Activated CD8-positive, alpha-beta memory T cell treated with anti-CD3 and anti-CD28 coated beads for 24 hours (primary cell): ENCODE measurements around the gene BNIP5.
A peak's percentile ranks its signal among the peaks of the same experiment; 100 is the strongest.

Source experiments
- DNase-seq: peaks from one replicate; pipeline ENCODE4 v3.0.0-alpha.2; 2020

Gene BNIP5

DNA sequence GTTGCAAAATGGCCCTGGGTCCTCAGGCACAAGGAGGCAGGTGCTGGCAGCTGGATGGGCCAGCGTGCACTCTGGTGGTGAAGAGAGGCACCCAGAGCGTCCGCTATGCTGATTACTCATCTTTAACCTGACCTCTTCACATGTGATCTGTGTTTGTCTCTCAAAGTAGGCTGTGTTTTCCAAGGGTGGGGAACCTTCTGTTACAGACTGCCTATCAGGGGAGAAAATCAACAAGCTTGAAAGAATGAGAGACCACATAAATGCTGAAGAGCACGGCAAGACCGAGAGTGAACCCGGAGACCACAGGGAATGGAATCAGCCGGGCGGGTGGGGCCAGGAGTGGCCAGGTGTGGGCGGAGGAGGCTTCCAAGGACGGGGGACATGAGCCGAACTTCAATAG, 16.2 kb downstream of the BNIP5 start:
- no peak for DNase-seq

DNA sequence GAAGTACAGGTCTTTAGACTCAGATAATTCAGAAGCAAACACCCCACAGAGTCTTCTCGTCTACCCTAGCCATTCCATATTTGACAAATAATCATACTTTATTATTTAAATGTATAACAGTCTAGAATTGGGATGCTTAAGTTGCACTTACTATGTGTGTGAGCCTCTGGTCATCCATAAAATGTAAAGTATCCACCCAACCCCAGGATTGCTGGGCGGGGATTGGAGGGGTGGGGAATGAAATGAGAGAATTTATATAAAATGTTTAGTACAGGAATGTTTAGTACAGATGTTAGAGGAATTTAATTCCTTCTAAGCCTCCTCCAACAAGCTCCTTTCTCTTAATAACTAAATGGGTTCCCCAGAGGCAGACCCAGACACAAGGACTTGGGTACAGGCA, 16.9 kb downstream of the BNIP5 start:
- no peak for DNase-seq

DNA sequence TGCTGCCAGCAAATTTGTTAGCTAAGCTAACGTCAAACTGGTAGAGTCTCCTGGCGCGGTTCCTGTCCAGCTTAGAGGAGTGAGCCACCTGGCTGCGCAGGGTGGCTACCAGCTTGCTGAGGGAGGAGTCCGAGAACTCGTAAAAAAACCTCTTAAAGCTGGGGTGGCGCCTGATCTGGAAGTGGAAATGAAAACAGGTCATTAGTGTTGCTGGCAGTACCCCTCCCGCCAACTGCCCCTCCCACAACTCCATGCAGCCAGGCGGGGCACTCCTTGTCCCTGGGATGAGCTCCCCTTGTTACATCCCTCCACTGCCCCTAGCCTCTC, 17.3 kb downstream of the BNIP5 start:
- DNase-seq = no peak

DNA sequence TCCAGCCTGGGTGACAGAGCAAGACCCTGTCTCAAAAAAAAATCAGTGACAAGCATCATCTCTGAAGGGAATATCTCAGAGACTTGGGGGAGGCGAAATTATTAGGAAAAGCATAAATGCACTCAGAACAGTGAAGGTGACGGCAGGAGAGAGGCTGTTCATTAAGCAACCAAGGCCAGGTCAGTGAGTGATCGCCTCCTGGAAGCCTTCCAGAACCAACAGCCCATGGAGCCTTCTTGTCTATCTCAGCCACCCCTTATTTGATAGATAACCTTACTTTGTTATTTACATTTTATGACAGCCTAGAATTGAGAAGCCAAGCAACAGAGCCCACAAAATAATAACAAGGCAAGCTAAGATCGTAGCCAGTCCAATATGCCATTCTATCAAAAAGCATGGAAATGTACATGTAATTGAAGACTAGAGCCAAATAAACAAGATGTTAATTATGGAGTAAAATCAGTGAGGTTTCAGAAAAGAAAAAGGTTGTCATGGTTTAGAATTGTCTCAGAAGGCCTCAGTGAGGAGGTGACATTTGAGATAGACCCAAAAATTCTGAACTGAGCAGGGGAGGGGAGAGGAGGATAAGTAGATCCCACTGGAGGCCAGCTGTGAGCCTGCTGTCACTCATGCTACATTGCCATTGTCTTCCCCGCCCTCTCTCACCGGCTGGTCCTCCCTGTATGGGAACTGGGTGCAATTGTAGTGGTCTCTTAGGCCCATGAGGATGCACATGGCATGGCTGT, 17.8 kb downstream of the BNIP5 start:
- no peak for DNase-seq

DNA sequence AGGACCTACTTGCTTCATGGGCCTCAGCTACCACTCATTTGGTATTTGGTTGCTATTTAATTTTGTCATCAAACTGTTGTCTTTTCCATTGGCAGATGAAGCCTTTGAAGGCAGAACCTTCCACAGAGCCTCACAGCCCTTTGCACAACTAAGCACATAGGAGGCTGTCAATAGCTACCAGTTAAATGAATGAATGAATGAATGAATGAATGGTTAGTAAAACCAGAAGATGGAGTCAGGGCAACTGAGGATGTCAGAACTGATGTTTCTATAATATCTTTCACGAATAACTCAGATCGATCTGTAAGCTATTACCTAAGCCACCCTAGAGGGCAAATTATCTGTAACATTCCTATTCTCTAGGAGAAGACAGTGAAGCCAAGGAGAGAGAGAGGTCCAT, 19.1 kb downstream of the BNIP5 start:
- DNase-seq = no peak

DNA sequence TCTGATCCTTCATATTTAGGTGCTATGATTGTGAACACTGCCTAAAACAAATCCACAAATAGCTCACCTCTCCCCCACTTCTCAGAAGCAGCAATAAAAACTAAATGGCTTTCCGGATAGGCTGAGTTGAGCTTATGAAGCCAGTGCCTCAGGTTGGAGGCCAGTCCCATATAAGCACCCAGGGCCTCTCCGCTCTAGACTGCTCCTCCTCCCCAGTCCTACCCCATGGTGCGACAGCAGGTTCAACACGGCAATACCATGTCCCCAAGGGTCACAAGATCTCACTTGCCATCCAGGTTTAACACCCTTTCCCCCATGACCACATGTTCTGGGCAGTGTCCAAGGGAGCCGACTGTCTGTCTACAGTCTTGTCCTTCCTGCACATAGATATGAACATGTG, 20.8 kb downstream of the BNIP5 start:
- DNase-seq = no peak

DNA sequence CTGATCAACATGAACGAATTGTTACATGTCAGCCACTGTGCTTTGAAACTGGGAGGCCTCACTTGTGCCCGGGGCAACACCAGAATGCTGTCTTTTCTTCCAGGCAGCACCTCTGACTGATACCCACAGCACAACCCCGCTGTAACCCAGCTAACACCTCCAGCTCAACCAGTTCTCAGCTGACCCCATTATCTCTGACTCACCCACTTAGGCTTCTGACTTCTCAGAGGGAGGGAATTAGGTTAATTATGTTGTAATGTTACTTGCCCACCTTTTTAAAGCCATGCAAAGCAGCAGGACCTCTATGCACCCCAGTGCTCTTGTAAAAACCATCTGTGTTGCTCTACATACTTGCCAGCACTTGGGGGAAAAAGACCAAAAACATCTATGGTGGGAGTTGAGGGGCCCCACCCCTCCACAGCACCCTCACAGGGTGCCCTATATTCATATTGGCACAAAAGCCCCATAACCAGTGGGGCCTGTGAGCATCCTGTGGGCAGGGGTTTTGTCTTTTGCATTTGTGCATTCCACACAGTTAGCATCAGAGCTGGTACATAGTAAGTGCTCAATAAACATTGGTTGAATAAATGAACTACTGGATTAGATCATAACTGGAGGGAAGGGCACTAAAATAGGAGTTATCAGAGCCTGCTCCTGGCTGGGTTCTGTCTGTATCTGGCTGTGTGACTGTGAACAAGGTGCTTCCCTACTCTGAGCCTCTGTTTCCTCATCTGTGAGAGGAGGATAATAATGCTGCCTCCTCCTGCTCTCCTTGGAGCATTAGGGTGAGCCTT, 22.3 kb downstream of the BNIP5 start:
- no peak for DNase-seq

DNA sequence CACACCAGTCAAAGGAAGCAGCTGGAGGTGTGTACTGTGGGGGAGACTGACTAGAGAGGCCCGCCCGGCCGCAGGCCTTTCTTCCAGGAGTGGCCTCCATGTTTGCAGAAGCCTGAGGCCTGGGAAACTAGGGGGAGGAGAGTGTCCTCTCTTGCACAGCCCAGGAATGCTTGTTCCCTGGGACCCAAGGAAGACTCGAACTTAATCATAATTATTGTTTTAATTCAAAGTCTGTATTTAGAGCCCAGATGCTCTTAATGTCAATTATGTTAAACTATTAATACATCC, 23.1 kb downstream of the BNIP5 start:
- no peak for DNase-seq

DNA sequence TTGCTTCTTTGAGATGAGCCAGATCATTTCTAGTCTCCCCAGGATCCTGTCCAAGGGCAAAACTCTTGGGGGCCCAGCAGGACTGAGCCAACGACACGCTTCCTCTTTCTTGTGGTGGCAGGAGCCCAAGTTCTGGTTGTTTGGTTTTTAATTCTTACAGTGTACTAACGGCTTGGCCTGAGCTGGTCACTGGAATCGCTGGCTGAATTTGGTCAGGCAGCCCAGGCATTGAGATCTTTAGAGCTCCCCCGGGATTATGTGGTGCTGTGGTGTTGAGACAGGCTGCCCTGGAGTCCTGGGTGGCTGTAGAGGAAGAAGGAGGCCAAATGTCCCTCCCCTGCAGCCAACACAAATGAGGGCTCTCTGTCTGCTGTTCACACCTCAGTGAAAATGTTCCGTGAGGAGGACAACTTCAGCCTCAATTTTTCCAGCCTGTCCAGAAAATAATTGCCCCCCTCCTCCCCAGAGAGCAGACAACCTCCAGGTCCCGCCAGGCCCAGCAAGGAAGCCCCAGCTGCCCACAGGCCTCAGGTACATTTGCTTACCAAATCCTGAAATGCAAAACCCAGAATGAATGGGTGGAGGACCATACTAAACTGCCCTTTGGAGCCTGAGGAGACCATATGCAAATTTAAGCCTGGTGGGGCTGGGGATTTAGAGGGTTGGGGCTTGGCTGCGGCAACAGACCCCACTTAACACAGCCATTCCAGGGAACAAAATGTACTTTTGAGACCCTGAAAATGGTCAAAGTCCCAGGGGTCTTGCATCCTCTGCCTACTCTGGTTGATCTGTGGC, 23.6 kb downstream of the BNIP5 start:
- no peak for DNase-seq

DNA sequence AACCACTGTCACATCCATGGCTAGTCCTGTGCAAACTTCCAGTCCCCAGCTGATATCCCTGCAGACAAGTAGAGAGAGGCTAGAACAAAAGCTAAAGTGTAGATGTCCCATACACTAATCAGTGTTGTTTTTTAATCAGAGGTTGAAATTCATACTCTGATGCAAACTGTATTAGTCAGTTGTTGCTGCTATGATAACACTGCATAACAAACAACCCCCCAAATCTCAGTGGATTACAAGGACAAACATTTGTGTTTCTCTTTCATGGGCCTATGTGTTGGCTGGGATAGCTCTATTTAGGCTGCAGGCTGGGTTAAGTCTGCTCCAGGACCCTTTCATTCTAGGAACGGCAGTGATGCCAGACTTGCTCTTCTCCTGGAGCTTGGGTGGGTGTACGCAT, 26.8 kb downstream of the BNIP5 start:
- DNase-seq = no peak

DNA sequence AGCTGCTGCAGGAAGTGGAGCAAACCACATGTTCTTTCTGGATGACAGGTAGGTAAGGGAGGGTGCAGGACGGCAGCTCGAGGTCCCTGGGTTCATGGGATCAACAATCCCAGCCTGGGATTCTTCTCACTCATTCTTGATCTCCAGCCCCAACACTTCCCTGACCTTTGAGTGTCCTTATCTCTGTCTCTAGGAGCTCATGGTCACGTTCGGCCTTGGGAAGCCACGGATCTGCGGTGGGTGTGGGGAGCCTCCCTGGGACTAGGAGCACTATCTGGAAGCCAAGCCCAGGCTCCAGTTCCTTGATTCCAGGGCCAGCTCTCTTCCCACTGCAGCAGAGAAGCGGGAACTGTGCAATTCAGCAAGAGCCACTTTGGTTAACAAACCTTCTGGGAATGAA, 27.5 kb downstream of the BNIP5 start:
- no peak for DNase-seq

DNA sequence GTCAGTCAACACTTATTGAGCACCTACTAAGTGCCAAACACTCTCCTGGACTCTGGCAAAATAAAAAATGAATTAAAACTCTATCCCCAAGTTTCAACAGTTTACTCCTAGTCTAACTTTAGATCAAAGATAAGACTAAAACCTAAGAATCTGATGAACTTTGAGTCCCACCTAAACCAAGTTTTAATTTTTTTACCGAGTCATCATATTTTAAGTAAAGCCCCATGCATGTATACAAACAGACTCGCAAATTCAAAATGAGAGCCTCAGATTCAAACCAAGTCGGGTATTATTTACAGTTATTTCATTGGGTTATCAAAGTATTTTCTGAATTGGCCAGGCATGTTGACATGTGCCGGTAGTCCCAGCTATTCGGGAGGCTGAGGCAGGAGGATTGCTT, 28.2 kb downstream of the BNIP5 start:
- DNase-seq = no peak

DNA sequence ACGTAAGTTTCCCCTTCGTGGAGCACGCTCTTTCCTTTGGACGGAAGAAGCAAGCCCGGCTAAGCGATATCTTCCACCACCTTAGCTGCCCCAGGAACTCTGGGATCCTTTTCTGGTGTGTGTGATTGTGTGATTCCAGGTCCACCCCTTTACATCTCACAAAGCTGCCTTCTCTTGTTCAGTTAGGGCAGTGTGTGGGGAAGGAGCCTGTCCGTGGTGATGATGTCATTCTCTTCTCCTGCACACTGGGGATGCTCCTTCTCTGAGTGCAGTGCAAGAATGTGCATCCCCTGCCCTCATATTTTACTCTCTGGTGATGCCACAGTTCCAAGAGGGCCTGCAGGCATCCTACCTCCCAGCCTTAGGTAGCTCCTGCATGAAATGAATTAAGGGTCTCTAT, 30.3 kb downstream of the BNIP5 start:
- no peak for DNase-seq

DNA sequence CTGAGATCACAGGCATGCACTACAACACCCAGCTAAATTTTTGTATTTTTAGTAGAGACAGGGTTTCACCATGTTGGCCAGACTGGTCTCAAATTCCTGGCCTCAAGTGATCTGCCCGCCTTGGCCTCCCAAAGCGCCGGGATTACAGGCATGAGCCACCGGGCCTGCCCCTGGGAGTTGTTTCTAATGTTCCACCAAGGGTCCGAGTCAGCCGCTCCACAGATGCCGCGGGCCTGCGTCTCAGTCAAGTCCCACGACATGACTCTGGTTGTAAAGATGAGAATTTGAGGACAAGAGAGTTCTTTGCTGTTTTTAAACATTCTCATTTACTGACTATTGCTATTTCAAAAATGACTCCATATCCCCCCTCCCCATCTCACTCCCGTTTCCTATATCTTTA, 30.8 kb downstream of the BNIP5 start:
- no peak for DNase-seq

DNA sequence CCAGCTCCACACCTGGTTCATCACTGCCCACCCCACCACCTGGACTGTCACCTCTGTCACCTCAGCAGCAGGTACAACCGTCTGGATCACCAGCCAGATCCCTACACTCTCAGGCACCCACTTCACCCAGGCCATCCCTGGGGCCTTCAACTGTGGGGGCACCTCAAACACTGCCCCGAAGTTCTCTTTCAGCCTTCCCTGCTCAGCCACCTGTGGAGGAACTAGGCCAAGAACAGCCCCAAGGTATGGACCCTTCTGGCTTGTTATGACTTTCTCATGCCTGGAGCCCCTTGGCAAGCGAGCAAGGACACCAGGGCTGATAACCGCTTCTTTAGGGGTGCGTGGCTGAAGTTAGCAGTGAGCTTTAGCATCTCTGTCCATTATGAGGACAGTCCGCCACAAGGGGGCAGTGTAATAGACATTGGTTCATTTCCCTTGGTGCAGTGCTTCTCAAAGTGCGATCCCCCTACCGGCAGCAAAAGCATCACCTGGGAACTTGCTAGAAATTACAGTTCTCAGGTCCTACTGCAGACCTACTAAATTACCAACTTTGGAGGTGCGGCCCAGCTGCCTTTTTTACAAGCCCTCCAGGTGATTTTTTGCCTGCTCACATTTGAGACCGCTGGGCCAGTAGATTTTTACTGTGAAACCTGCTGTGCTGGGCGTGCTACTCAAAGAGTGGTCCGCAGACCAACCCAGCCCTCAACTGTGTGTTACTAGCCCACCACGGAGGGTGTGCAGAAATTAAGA, 34.3 kb downstream of the BNIP5 start:
- peak; percentile 97 for DNase-seq

DNA sequence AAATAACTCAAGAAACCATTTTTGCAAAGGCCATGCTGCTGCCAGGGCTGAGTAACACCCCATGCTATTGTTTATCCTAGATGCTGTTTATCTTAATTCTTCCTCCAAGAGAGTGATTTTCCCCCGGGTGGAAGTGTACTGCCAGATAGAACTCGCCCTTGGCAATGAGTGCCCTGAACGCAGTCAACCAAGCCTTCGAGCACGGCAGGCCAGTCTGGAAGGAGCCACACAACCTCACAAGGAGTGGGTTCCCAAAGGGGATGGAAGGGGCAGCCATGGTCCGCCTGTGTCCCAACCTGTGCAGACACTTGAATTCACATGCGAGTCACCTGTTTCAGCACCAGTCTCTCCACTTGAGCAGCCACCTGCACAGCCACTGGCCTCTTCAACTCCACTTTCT, 34.9 kb downstream of the BNIP5 start:
- DNase-seq = no peak

DNA sequence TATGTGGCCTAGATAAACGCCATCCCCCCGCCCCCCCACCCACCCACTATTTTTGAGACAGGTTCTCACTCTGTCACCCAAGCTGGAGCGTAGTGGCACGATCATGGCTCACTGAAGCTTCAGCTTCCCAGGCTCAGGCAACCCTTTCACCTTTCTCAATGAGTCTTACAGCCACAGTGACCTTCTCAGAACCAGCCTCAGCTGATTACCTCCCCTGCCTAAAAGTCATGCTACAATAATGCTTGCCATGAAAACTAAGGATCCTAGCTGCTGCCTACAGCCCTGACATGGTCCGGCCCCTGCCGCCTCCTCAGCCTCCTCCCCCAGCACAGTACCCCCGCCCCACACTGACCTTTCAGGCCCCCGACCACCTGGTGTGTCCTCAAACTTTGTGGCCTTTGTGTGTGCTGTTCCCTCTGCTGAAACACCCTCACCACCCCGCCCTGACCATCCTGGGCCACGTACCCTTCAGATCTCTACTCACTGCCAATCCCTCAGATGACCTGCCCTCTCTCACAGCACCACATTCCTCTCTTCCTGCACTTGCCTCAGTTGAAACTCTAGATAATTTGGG, 35.5 kb downstream of the BNIP5 start:
- no peak for DNase-seq

DNA sequence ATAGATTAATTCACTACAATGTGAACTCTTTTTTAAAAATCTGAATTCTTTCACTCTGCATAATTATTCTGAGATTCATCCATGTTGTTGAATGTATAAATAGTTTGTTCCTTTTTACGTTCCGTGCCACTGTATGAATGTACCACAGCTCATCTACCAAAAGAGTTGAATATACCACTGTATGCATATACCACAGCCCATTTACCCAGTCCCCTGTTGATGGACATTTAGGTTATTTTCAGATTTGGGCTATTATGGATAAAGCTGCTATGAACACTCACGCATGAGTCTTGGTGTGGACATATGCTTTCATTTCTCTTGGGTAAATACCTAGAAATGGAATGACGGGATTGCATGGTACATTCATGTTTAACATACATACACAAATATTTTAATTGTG, 38.7 kb downstream of the BNIP5 start:
- no peak for DNase-seq

DNA sequence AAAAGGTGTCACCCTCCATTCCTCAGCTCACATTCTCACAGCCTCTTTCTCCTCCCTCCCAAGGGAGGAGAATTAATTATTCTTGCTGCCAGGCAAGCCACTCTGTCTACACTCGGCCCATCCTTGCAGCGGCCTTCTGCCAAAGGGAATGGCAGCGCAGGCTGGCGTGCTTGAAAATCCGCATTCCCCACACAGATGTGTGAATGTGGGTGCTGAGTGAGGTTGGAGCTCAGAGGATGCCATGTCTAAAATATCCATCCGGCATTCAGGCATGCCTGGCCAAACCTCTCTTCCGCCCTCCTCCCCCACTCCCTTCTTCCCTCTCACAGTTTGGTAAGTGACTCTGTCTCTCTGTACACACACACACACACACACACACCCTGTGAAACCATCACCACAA, 39.2 kb downstream of the BNIP5 start:
- DNase-seq = no peak

DNA sequence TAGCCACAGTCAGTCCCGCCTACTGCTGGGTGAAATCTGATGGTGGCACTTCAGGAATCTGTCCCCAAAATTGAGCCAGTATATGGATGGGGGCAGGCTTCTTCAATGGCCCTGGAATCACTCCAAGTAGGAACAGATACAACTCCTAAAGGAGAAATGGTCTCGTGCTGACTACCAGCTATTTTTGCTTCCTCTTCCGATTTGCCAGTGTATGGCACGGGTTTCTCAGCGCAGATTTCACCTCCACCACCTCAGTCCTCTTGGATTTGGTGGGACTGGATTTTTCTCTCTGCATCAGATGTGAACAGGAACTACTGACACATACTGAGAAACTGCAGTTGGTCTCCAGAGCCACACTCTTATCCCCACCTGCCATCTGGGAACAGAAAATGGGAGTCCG, 39.6 kb downstream of the BNIP5 start:
- no peak for DNase-seq

DNA sequence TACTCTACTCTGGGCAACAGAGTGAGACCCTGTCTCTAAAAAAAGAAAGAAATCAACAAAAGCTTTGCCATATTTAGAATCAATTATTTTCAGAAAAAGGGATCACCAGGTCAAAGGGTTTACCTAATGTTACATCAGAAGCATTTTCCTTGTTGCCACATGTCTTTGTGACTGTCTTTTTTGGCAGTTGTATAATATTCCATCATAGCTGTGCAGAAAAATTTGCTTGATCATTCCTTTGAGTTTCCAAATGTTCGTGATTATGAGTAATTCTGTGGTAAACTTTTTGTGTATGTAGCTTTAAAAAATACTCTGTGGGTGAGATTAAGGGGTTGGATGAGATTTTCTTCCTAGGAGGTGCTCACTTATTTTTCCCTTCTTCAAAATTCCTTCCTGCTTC, 40.4 kb downstream of the BNIP5 start:
- DNase-seq = no peak

DNA sequence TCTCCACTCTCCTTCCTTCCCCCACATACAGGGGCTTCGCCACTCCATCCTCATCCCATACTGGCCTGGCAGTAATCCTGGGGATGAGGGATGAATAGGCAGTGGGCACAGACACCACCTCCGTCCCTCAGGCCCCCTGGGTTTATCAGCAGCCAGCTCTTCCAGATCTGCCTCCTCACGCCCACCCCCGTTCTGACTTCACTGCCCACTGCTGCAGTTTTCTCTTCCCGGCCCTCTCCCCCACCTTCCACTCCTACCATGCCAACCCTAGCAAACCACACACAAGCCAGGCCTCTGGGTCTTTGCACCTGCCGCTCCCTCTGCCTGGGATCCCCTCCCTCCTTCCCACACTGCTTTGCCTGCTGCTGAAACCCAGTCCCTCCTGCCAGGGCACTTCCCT, 44.5 kb downstream of the BNIP5 start:
- DNase-seq = no peak
